Measurements from ENCODE around the gene DCST1.
A peak's percentile ranks its signal among the peaks of the same experiment; 100 is the strongest.

DCST1 gene

DNA sequence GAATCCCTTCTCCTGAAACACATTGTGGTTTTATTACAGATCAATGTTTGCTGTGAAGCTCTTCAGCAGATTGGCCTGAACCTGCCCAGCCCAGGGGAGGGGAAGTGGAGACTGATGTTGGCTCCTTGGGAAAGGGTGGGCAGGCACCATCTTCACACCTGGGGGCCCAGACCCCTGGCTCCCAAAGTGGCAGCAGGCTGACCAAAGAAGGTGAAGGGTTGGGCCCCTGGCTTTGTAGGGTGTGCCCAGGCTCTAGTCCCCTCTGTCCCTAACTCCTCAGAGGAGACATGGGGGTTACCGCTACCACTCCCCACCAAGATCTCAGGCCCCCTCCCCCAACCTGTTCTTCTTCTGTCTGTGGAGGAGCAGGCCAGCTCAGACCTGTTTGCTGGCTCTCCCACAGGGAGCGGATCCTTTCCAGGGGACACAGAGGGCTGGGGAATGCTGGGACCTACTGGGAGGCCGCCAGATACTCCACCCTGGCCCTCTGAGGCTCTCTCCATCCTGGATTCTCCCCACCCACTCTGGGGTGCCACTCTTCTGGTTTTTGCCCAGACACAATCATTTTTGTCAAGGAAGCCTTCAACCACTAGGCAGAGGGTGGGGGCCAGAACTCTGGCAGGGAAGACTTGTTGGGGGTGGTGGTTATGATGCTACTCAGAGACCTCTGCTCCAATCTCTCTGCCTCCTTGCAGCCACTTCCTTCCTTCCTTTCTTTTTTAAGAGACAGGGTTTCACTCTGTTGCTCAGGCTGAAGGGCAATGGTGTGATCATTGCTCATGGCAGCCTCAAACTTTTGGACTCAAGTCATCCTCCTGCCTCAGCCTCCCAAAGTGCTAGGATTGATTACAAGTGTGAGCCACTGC lies 40.0 kb downstream of the DCST1 start:
- no peak overlapping the region for H4K8ac ChIP-seq (ENCODE audit: low read depth, low read length)
- WGBS (ENCODE audit: extremely low coverage, insufficient coverage, insufficient read length): no CpG with 5 or more reads among the region's 3 CpGs

DNA sequence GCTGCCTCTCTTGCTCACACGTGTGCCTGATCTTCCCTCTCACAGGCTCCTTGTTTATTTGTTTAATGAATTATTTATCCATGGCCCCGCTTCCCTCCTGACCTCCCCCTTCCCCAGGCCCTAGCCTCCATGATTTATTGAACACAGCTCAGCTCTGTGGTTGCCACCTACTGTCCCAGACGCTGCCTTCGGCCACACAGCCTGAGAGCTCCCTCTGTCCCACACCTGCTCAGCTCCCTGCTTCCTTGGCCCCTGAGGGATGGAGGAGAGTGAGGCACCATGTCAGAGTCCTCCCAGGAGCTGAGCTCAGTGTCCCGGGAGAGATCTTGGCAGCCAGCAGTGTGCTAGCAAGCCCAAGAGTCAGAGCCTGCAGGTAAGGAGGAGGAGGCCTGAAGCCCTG lies 41.9 kb downstream of the DCST1 start:
- H3K27me3 ChIP-seq (ENCODE audit: insufficient read depth, low read length): peaks cover 36% of the 10 kb centered on the region
- no peak overlapping the region for H2AK5ac ChIP-seq (ENCODE audit: low read length)
- no peak for DNase-seq
- H3K23ac ChIP-seq (ENCODE audit: low read length): no peak overlapping the region
- no peaks in the 10 kb centered on the region for H3K36me3 ChIP-seq (ENCODE audit: control insufficient read depth in 1 of 2, insufficient read depth in 2 of 2, low read length in 2 of 2)
- H3K9ac ChIP-seq (ENCODE audit: low read length): no peak overlapping the region
- no peak overlapping the region for H2AFZ ChIP-seq (ENCODE audit: insufficient read depth, low read length, poor library complexity)
- no peaks in the 10 kb centered on the region for H3K79me2 ChIP-seq (ENCODE audit: control insufficient read depth, insufficient read depth, low read length, poor library complexity)
- H4K12ac ChIP-seq (ENCODE audit: low read depth, low read length): no peak overlapping the region
- no peak overlapping the region for H2BK5ac ChIP-seq (ENCODE audit: low read depth, low read length, poor library complexity)
- H4K8ac ChIP-seq (ENCODE audit: low read depth, low read length): no peak overlapping the region
- no peak overlapping the region for H2BK120ac ChIP-seq (ENCODE audit: insufficient read depth, low read length, poor library complexity)
- H3K4me1 ChIP-seq (ENCODE audit: control insufficient read depth in 1 of 2, insufficient read depth in 2 of 2, low read length in 2 of 2): peaks cover 11 to 24% of the 10 kb centered on the region in 2 experiments
- no peak overlapping the region for H2BK12ac ChIP-seq (ENCODE audit: low read length)
- H4K91ac ChIP-seq (ENCODE audit: low read depth, low read length): no peak overlapping the region
- no peak overlapping the region for H3K18ac ChIP-seq (ENCODE audit: low read length)
- WGBS (ENCODE audit: extremely low coverage, insufficient coverage, insufficient read length): no CpG with 5 or more reads among the region's 5 CpGs
- H3K27ac ChIP-seq (ENCODE audit: low read depth, low read length): no peak overlapping the region
- H3K4me2 ChIP-seq (ENCODE audit: low read length): no peak overlapping the region
- H3K14ac ChIP-seq (ENCODE audit: low read length): no peak overlapping the region
- H3K4me3 ChIP-seq (ENCODE audit: low read depth, low read length): no peak overlapping the region
- no peaks in the 10 kb centered on the region for H3K79me1 ChIP-seq (ENCODE audit: low read length)
- H3K9me3 ChIP-seq (ENCODE audit: insufficient read depth, low read depth, low read length): peaks cover 4% of the 10 kb centered on the region
- H3K4ac ChIP-seq (ENCODE audit: low read depth, low read length): no peak overlapping the region

More for the DNA sequence above, 40.0 kb downstream of the DCST1 start:
- Histone ChIP-seq H4K12ac (ENCODE audit: low read depth, low read length) (no peak overlapping the region), H2AFZ (ENCODE audit: insufficient read depth, low read length, poor library complexity) (no peak overlapping the region), H3K27ac (ENCODE audit: low read depth, low read length) (no peak overlapping the region), H2BK120ac (ENCODE audit: insufficient read depth, low read length, poor library complexity) (no peak overlapping the region), H3K14ac (ENCODE audit: low read length) (no peak overlapping the region), H3K79me2 (ENCODE audit: control insufficient read depth, insufficient read depth, low read length, poor library complexity) (no peaks in the 10 kb centered on the region), H3K36me3 (ENCODE audit: control insufficient read depth in 1 of 2, insufficient read depth in 2 of 2, low read length in 2 of 2) (peaks cover 10 to 11% of the 10 kb centered on the region in 2 experiments), H3K27me3 (ENCODE audit: insufficient read depth, low read length) (peaks cover 21% of the 10 kb centered on the region), H3K18ac (ENCODE audit: low read length) (no peak overlapping the region), H3K4me1 (ENCODE audit: control insufficient read depth in 1 of 2, insufficient read depth in 2 of 2, low read length in 2 of 2) (peaks cover 4 to 15% of the 10 kb centered on the region in 2 experiments), H3K4me2 (ENCODE audit: low read length) (no peak overlapping the region), H3K9me3 (ENCODE audit: insufficient read depth, low read depth, low read length) (peaks cover 5% of the 10 kb centered on the region), H3K9ac (ENCODE audit: low read length) (no peak overlapping the region), H2BK12ac (ENCODE audit: low read length) (no peak overlapping the region), H2AK5ac (ENCODE audit: low read length) (no peak overlapping the region), H3K79me1 (ENCODE audit: low read length) (no peaks in the 10 kb centered on the region), H3K4me3 (ENCODE audit: low read depth, low read length) (no peak overlapping the region), H4K91ac (ENCODE audit: low read depth, low read length) (no peak overlapping the region), H2BK5ac (ENCODE audit: low read depth, low read length, poor library complexity) (no peak overlapping the region), H3K23ac (ENCODE audit: low read length) (no peak overlapping the region), H3K4ac (ENCODE audit: low read depth, low read length) (no peak overlapping the region)
- DNase-seq: no peak

DNA sequence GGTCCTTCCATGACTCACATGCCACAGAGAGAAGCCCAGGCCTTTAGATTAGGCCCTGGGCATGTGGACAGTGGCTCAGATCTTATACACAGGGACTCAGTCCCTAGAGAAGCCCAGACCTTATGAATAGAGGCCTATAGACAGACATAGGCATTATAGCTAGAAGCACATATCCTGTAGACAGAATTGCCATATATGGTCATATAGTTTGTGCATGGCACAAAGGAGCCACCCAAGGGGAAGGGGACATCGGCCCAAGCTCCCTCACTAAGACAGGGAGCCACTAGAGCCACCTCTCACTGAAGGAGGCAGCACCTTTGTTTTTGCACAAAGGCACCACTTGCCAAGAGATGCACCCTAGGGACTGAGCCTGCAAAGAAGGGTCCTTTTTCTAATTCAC lies 42.7 kb downstream of the DCST1 start:
- Histone ChIP-seq H2BK120ac (ENCODE audit: insufficient read depth, low read length, poor library complexity) (no peak overlapping the region), H3K27ac (ENCODE audit: low read depth, low read length) (no peak overlapping the region), H4K12ac (ENCODE audit: low read depth, low read length) (no peak overlapping the region), H2AK5ac (ENCODE audit: low read length) (no peak overlapping the region), H4K91ac (ENCODE audit: low read depth, low read length) (no peak overlapping the region), H3K23ac (ENCODE audit: low read length) (no peak overlapping the region), H3K18ac (ENCODE audit: low read length) (no peak overlapping the region), H3K4ac (ENCODE audit: low read depth, low read length) (no peak overlapping the region), H3K9ac (ENCODE audit: low read length) (no peak overlapping the region), H2BK12ac (ENCODE audit: low read length) (no peak overlapping the region), H3K14ac (ENCODE audit: low read length) (no peak overlapping the region), H2AFZ (ENCODE audit: insufficient read depth, low read length, poor library complexity) (no peak overlapping the region), H3K9me3 (ENCODE audit: insufficient read depth, low read depth, low read length) (peaks cover 6% of the 10 kb centered on the region), H3K79me1 (ENCODE audit: low read length) (no peaks in the 10 kb centered on the region), H3K4me2 (ENCODE audit: low read length) (no peak overlapping the region), H4K8ac (ENCODE audit: low read depth, low read length) (no peak overlapping the region), H3K36me3 (ENCODE audit: control insufficient read depth in 1 of 2, insufficient read depth in 2 of 2, low read length in 2 of 2) (no peaks in the 10 kb centered on the region), H3K4me3 (ENCODE audit: low read depth, low read length) (no peak overlapping the region), H3K27me3 (ENCODE audit: insufficient read depth, low read length) (peaks cover 41% of the 10 kb centered on the region), H3K79me2 (ENCODE audit: control insufficient read depth, insufficient read depth, low read length, poor library complexity) (no peaks in the 10 kb centered on the region), H2BK5ac (ENCODE audit: low read depth, low read length, poor library complexity) (no peak overlapping the region), H3K4me1 (ENCODE audit: control insufficient read depth in 1 of 2, insufficient read depth in 2 of 2, low read length in 2 of 2) (peaks cover 11 to 24% of the 10 kb centered on the region in 2 experiments)
- no peak for DNase-seq
- WGBS (ENCODE audit: extremely low coverage, insufficient coverage, insufficient read length): no CpG with 5 or more reads among the region's 1 CpG

DNA sequence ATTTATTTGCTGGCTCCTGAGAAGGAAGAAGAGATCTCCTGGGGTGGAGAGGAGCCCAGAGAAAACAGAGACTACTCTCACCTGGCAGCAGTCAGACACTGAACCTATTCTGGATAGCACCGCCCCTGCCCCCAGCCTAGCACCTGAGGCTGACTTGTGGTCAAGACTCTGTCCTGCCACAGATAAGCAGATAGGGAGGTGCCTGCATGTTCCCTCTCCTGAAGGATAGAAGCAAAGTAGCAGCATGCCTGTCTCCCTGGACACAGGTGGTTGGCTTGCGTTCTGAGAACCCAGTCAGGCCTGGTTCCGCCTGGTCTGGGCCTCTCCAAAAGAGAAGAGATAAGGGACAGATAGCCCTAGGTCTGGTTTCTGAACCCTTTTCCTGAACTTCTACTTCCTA lies 43.7 kb downstream of the DCST1 start:
- WGBS (ENCODE audit: extremely low coverage, insufficient coverage, insufficient read length): no CpG with 5 or more reads among the region's 3 CpGs
- H3K27me3 ChIP-seq (ENCODE audit: insufficient read depth, low read length): peaks cover 41% of the 10 kb centered on the region
- H2AFZ ChIP-seq (ENCODE audit: insufficient read depth, low read length, poor library complexity): no peak overlapping the region

More for the DNA sequence above, 43.7 kb downstream of the DCST1 start:
- H3K36me3 ChIP-seq (ENCODE audit: control insufficient read depth in 1 of 2, insufficient read depth in 2 of 2, low read length in 2 of 2): no peaks in the 10 kb centered on the region
- H3K4me2 ChIP-seq (ENCODE audit: low read length): no peak overlapping the region
- H3K27ac ChIP-seq (ENCODE audit: low read depth, low read length): no peak overlapping the region
- no peak overlapping the region for H4K8ac ChIP-seq (ENCODE audit: low read depth, low read length)
- peaks cover 17 to 29% of the 10 kb centered on the region in 2 experiments for H3K4me1 ChIP-seq (ENCODE audit: control insufficient read depth in 1 of 2, insufficient read depth in 2 of 2, low read length in 2 of 2)
- no peak overlapping the region for H3K9ac ChIP-seq (ENCODE audit: low read length)
- no peaks in the 10 kb centered on the region for H3K79me2 ChIP-seq (ENCODE audit: control insufficient read depth, insufficient read depth, low read length, poor library complexity)
- H2BK120ac ChIP-seq (ENCODE audit: insufficient read depth, low read length, poor library complexity): no peak overlapping the region
- no peak overlapping the region for H2BK5ac ChIP-seq (ENCODE audit: low read depth, low read length, poor library complexity)
- H3K18ac ChIP-seq (ENCODE audit: low read length): no peak overlapping the region
- DNase-seq: peak in 1 of 2 donors; percentile 39
- H3K4ac ChIP-seq (ENCODE audit: low read depth, low read length): no peak overlapping the region
- no peak overlapping the region for H2AK5ac ChIP-seq (ENCODE audit: low read length)
- no peaks in the 10 kb centered on the region for H3K79me1 ChIP-seq (ENCODE audit: low read length)
- no peak overlapping the region for H4K91ac ChIP-seq (ENCODE audit: low read depth, low read length)
- H3K23ac ChIP-seq (ENCODE audit: low read length): no peak overlapping the region
- H2BK12ac ChIP-seq (ENCODE audit: low read length): no peak overlapping the region
- H3K14ac ChIP-seq (ENCODE audit: low read length): no peak overlapping the region
- no peak overlapping the region for H3K4me3 ChIP-seq (ENCODE audit: low read depth, low read length)
- no peak overlapping the region for H4K12ac ChIP-seq (ENCODE audit: low read depth, low read length)
- H3K9me3 ChIP-seq (ENCODE audit: insufficient read depth, low read depth, low read length): peaks cover 6% of the 10 kb centered on the region
